ENCODE results near the gene LEFTY2. TPM values are rescaled to one million over a fixed set of nuclear protein-coding genes. Genes with fewer than 3 reads are reported as not detected.
A peak's percentile ranks its signal among the peaks of the same experiment; 100 is the strongest.

The LEFTY2 gene
- total and polyA plus RNA-seq, 9 of the 15 experiments (the other 6 are each of a cell fraction or from before 2014, with no cell fraction given) = 0.04 to 0.14 TPM; not detected in 7

DNA sequence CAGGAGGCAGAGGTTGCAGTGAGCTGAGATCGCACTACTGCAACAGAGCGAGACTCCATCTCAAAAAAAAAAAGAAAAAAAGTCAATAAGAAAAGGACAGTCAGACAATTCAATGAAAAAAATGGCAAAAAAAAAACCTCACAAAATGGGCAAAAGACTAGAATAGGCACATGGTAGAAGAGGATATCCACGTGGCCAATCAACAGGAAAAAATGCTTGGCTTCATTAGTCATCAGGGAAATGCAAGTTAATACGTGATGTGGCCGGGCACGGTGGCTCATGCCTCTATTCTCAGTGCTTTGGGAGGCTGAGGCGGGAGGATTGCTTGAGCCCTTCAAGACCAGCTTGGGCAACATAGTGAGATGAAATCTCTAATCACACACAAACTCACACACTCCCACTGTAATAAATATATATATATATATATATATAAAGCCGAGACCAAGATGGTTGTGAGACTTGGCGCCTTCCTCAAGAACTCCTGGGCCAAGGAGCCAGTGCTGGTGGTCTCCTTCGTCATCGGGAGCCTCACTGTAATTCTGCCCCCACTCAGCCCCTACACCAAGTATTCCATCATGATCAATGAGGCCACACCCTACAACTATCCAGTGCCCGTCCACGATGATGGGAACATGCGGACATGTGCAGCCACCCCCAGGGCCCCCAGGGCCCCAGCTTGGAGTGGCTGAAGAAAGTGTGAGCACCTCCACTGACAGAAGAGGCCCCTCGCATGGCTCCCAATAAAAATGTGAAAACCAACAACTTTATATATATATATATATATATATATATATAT is 22.9 kb upstream of the LEFTY2 start:
- H3K79me2 ChIP-seq (ENCODE audit: control insufficient read depth, insufficient read depth, low read length) = no peaks in the 10 kb centered on the region
- H3K4me2 ChIP-seq (ENCODE audit: insufficient read depth, low read length) = no peak overlapping the region
- POLR2A ChIA-PET = interaction anchor here (0.6 to 2.3 kb wide), 2 partner anchors 26 to 44 kb away, joined by 4 to 6 read pairs; no protein-coding TSS in a partner anchor
- no peak for ATAC-seq
- no TSS peak for BruUV-seq (replicated peaks)
- whole genome bisulfite sequencing (ENCODE audit: insufficient coverage, low coverage, missing lambda C conversion rate) = 78% methylated on average over 15 of the region's 15 CpGs
- no peaks in the 10 kb centered on the region for H3K9me3 ChIP-seq (replicated peaks; ENCODE audit: control insufficient read depth, insufficient read depth, low read depth, low read length)
- H2AFZ ChIP-seq (ENCODE audit: low read depth, low read length) = no peak overlapping the region
- DNase-seq (ENCODE audit: extremely low read depth in 1 of 4, low spot score in 3 of 4) = no peak
- intact Hi-C loops (cut with micrococcal nuclease) = loop anchor here (2.0 to 5.0 kb wide), 3 partner anchors 35 to 412 kb away; partner anchors contain the start of gene TMEM63A
- FAIRE-seq = no peak
- no peaks in the 10 kb centered on the region for H3K36me3 ChIP-seq (ENCODE audit: control insufficient read depth, insufficient read depth, low read length)
- in situ Hi-C loops (cut with MboI) = no loop called here
- H3K27me3 ChIP-seq (ENCODE audit: control insufficient read depth in 2 of 2, insufficient read depth in 2 of 2, low read length in 2 of 2) = no peaks in the 10 kb centered on the region
- H3K4me3 ChIP-seq = no peak overlapping the region
- no peak overlapping the region for H3K27ac ChIP-seq (ENCODE audit: extremely low read depth, low read depth, low read length)
- CTCF ChIA-PET (ENCODE audit: low intra/inter-chr PET ratio) = interaction anchor here (0.7 to 2.3 kb wide), 3 partner anchors 101 to 490 kb away, joined by 3 to 8 read pairs (median 5); no protein-coding TSS in a partner anchor
- H4K20me1 ChIP-seq (replicated peaks; ENCODE audit: control insufficient read depth, insufficient read depth, low read length) = no peaks in the 10 kb centered on the region
- no peaks in the 10 kb centered on the region for H3K9me1 ChIP-seq (ENCODE audit: control insufficient read depth, insufficient read depth, low read length)
- H3K4me1 ChIP-seq (replicated peaks in 1 of 2; ENCODE audit: control insufficient read depth in 2 of 2, insufficient read depth in 2 of 2, low read length in 2 of 2) = peaks cover 0 to 16% of the 10 kb centered on the region in 2 experiments; a peak in 3 of 5 replicates
- H3K9ac ChIP-seq (ENCODE audit: insufficient read depth in 1 of 2, low read depth in 2 of 2, low read length in 2 of 2) = no peak overlapping the region
- TF ChIP-seq MAFG (tag; conservative IDR thresholded peaks at IDR 0.05) = no peak
- TF ChIP-seq AFF1 (IDR thresholded peaks at IDR 0.05; ENCODE audit: low read depth in 1 of 2, partially characterized antibody in 2 of 2) = peak in 1 of 2 experiments; percentile 97
- no peak for TF ChIP-seq CHD1 (IDR thresholded peaks at IDR 0.05; ENCODE audit: low read length)
- TF ChIP-seq CREB1 (IDR thresholded peaks at IDR 0.05) = no peak
- no peak for TF ChIP-seq CREB1 (CRISPR knock-in tag; IDR thresholded peaks at IDR 0.05)
- no peak for TF ChIP-seq ATF3 (IDR thresholded peaks at IDR 0.05)
- no peak for TF ChIP-seq ATF3 (CRISPR knock-in tag; conservative IDR thresholded peaks at IDR 0.05)
- TF ChIP-seq ZNF586 (CRISPR knock-in tag; conservative IDR thresholded peaks at IDR 0.05) = no peak
- TF ChIP-seq EHMT2 (IDR thresholded peaks at IDR 0.05) = 0 out of 2 replicates have a peak, but pooled peaks have one; percentile 34
- no peak for TF ChIP-seq ARID3B (CRISPR knock-in tag; IDR thresholded peaks at IDR 0.05; ENCODE audit: borderline replicate concordance)
- peak; percentile 85 for TF ChIP-seq ZNF512 (tag; IDR thresholded peaks at IDR 0.05)
- TF ChIP-seq NFIC (IDR thresholded peaks at IDR 0.05) = no peak
- TF ChIP-seq CCAR2 (IDR thresholded peaks at IDR 0.05; ENCODE audit: low read depth, low read length) = no peak
- TF ChIP-seq BHLHE40 (IDR thresholded peaks at IDR 0.05; ENCODE audit: low read length) = no peak
